HG03135 (cell line): ENCODE measurements around the gene H19.

Experiments used
- ATAC-seq: cut with Tn5 transposase; IDR thresholded peaks from one replicate; pipeline ENCODE4 v1.9.1; 2021; ENCODE audit warnings: mild to moderate bottlenecking, moderate library complexity; ENCODE audit not compliant: unreplicated experiment

The H19 gene

DNA sequence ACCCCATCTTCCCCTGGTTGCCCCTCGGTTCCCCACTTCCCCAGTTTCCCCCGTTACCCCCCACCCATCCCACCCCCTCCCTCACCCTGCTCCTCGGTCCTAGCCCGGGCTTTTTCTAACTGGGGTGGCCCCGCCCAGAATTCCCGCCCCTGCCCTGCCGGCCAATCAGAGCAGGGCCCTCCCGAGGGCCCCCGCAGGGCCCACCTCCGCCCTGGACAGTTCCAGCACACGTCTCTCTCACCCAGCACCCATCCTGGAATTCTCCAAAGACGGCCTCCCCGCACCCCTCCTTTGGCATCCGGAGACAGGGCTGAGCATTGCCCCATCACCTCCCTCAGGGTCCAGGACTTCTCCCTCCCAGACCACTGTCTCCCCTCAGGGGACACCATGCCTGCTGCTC lies at the start of gene H19:
Gene H19, minus strand, starts transcription at position 88 of the 400 bp plus-strand sequence.
- ATAC-seq, result no peak

DNA sequence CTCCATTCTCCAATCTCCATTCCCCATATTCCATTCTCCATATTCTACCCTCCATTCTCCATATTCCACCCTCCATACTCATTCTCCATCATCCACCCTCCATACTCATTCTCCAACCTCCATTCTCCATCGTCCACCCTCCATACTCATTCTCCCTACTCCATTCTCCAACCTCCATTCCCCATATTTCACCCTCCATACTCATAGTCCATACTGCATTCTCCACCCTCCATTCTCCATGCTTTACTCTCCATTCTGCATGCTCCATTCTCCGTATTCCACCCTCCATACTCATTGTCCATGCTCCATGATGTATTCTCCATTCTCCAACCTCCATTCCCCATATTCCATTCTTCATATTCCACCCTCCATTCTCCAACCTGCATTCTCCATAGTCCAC lies 44.3 kb upstream of the H19 start:
- no peak for ATAC-seq

DNA sequence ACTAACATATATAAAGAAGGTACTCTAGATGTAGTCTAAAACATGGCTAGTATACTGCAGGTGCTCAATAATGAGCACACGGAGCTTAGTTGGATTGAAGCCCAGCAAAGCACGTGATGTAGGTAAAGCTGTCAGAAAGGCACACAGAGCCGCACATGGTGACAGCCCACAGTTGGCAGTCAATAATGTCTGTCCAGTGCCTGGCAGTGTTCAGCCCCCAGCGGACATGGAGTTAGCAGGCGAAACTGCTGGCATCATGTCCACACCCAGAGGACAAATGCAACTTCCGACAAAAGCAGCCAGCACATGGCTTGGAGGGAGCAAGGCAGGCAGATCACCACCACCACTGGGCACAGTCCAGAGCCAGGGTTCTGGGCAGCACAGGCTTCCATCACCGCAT lies 43.5 kb upstream of the H19 start:
- no peak for ATAC-seq

DNA sequence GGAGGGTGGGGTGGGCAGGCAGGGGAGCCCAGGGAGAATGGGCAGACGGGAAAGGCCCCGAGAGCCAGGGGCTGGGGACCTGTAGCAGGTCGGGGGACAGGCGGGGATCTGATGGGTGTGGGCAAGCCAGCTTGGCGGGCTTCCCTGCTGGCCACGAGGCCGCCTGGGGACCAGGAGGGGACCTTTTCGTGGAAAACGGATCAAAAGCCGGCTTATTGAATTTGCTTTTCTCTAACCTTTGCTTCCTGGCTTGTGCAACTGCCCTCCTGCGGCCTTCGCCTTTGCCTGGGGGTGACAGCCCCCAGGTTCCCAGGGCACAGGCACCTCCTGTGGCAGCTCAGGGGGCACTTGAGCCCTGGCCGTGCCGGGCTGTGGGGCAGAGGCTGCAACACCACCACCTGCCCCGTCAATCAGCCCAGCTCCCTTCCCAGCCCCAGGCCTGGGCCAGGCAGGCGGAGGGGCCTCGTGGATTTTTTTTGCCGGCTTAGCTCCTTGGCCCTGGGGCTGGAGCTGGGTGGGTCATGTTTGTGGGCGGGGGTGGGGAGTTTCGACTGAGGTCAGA lies 41.6 kb upstream of the H19 start:
- no peak for ATAC-seq

DNA sequence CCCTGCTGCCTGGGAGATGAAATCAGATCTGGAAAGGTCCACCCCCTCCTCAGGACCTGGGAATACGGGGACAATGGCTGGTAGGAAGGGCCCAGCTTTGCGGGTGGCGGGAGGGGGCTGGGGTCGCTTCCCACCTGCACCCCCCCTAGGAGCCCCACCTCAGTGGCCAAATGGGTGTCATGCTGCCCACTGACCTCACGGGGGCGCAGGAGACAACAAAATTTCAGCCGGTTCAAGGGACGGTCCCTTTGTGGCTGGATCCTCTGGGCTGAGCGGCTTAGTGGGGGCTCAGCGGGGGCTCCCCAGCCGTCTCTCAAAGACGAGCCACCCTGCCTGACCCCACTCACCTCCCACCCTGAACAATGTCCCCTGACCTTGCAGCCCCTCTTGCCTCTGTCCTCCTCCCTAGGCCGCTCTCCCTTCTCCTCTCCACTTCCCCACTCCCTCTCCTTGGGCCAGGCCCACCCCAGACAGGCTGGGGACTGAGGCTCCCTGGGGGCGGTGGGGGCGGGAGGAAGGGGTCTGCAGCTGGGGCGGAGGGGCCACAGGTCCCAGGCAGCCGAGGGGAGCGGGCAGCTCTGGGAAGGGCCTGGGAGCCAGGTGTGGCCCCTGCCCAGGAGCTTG lies 39.3 kb upstream of the H19 start:
- ATAC-seq, result no peak

DNA sequence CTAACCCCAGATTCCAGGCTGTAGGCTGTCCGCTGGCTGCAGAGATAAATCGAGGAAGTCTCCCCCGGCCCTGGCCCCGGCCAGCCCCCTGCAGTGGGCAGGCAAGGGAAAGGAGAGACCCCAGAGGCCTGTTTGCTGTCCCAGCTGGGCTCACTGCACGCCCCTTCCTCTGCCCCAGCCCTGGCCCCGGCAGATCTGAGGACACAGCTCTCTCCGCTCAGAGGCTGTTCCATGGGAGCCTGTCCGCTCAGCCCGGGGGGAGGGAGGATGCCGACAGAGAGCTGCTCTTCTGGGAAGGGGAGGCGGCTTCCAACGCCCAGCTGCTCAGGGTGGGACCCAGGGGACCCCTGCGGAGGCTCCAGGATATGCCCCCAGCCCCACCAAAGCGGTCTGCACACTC lies 37.7 kb upstream of the H19 start:
- no peak for ATAC-seq

DNA sequence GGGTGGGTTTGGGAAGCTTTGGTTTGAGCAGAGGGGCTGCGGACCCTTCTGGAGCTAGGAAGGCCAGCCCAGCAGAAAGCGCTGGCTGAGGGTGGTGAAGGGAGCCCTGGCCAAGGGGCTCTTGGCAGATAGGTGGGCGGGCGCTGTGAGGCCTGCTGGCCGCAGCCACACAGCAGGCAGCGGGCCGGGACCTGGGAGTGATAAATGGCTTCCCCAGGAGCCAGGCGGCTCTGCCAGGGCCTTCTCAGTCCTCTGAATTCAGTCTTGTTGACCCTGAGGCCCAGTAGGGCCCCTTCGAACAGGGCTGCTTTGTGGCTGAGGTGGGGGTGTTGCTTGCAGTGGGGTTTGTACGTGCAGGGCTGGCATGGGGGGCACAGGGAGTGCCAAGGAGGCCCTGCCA lies 33.4 kb upstream of the H19 start:
- no peak for ATAC-seq

DNA sequence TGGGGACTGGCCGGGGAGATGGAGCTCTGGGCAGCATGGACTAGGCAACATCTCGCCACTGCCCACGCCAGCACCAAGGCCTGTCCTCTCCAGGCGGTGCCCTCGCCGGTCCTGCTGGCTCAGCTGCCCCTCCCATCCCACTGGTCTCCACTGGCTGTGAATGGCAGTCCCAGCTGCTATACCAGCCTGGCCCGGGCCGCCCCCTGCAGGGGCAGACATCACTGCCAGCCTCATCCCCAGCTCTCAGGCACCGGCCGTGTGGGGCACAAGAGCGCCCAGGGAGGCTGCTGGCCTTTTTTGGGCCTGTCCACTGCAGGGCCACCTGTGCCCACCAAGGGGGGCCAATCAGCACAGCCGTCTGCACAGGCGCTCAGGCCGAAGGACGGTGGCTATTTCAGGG lies 30.1 kb upstream of the H19 start:
- no peak for ATAC-seq

DNA sequence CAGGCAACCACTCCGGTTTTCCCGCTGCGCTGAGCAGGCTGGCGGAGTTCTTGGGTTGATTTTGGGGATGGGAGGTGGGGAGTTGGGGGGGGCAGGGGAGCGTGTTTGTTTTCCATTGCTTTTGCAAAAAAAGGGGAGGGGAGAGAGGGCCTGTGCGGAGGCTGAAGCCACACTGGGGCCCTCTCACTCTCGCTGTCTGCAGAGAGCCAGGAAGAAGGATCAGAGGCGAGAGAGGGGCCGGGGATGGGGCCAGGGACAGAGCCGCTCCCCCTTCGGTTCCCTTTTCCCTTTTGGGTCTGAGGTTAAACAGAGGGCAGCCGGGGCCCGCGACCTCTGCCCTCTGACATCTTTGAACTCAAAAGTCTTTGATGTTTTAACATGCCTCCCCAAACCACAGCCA lies 17.4 kb upstream of the H19 start:
- no peak for ATAC-seq

DNA sequence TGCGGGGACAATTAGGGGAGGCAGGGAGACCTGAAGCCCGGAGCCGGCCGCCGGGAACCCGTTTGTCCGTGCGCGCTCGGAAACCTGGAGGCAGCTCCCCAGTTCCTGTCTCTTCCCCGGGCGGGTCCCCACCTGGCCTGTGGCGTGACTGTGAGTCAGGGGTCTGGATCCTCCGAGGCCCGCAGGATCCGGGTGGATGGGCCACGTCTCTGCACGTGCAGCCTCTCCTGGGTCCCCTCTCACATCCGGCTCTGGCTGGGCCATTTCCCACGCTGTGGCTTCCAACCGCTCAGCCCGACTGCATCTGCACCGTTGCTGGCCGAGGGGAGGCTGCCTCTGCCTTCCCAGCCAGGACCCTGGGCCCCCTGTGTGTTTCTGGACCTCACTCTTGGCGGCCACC lies 14.8 kb upstream of the H19 start:
- no peak for ATAC-seq

DNA sequence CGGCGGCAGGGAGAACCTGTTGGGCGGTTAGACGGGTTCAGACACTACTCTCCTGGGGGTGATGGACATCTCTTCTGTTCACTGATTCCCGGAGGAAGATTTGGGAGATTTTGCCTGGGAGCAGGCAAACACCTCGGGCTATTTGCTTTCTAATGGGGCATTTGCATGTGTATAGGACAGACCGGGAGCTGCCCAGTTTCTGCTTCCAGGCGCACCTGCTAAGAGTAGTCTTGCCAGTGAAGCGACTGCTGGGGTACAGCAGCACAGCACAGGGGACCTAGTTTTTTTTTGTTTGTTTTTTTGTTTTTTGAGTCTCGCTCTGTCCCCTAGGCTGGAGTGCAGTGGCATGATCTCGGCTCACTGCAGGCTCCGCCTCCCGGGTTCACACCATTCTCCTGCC lies 6.8 kb upstream of the H19 start:
- no peak for ATAC-seq

DNA sequence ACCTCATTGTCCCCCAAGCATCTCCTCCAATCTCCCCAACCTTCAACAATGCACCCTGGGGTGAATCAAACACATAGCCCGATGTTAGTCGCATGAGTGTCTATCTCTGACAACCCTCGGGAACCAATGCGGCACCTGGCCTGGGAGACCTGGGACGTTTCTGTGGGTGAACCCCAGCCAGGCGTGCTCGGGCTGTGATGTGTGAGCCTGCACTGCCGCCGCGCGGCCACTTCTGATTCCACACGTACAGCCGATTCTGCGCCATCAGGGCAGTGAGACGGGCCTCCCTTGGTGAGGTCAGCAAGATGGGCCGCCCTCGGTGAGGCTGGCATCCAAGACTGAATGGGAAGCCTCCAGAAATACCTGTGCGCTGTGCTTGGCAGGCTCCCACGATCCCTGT lies 5.2 kb upstream of the H19 start:
- ATAC-seq, result no peak

DNA sequence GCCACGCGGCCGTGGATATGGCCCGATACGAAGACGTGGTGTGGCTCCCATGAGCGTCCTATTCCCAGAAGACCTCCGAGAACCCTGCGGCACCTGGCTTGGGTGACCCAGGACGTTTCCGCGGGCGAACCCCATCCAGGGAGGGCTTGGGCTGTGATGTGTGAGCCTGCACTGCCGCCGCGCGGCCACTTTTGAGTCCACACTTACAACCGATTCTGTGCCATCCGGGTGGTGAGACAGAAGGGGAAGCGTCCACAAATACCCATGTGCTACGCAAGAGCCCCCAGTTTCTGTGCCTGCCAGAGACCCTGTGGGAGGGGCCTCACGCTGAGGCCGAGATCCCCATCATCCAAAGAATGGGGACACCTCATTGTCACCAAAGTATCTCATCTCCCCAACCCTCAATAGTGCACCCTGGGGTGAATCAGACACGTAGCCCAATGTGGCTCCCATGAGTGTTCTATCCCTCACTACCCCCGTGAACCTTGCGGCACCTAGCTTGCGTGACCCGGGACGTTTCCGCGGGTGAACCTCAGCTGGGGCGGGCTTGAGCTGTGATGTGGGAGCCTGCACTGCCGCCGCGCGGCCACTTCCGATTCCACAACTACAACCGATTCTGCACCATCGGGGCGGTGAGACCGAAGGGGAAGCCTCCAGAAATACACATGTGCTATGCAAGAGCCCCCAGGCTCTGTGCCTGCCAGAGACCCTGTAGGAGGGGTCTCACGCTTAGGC lies 4.6 kb upstream of the H19 start:
- no peak for ATAC-seq

DNA sequence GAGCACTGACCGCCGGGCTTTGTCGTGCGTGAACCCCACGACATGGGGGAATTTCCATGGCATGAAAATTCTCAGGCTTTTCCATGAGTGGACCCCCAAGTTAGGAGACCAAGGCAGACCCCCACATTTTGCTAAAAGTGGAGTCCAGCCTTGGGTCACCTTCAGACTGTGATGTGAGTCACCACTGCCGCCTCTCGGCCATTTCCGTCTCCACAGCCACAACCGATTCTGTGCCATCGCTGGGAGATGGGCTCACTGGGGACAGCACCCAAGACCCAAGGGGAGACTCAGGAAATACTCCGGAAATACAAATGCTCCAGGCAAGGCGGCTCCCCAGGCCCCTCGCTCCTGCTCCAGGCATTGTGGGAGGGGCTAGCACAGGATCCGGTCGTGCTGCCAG lies 1.2 kb upstream of the H19 start:
- ATAC-seq, result no peak

DNA sequence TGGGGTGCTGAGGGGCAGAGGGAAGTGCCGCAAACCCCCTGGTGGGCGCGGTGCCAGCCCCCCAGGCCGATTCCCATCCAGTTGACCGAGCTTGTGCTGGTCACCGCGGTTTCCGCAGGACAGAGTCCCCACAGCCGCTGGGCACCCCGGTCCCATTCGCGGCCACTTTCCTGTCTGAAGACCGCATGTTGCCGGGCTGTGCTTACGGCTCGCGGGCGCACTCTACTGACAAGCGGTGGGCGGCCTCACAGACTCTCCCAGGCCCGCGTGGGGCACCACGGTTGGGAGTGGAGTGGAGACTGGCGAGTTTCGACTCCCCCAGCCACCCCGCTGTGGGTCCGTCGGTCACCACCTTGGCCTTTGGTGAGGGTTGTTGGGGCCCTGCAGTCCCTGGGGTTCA lies 648 bp upstream of the H19 start:
- ATAC-seq, result no peak

DNA sequence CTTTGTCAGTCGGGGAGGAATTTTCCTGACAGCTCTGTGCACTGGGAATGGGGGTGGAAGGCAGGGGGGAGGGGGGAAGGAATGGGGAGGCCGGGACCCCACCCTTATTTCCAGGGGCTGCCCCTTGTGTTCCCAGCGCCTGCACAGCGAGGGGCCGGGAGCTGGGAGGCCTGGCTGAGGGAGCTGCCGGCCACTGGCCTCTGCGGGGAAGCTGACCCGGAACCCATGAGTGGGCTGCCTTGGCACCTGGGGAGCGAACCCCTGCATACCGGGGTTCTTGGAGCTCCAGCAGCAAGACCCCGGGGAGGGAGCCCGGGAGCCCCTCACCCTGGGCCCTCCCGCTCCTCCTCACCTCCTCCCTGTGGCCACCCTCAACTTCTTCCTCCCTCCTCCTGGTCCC lies 3.5 kb downstream of the H19 start:
- ATAC-seq, result no peak

DNA sequence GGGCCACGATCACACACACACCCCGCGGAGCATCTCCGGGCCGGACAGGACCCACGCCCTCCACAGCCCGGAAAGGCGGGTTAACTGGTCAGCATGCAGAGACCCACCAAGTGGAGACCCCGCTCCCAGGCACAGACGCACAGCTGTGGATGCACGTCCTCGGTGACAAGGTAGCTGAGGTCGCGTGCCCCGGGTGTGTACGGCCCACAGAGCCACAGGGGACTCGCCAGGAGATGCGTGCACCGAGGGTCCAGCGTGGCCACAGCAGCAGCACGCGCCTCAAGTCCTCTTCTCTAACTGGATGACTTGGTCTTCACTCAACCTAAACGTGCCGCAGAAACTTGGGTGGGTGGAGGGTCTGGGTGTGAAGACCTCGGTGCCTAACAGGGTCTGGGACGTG lies 5.5 kb downstream of the H19 start:
- ATAC-seq, result no peak

DNA sequence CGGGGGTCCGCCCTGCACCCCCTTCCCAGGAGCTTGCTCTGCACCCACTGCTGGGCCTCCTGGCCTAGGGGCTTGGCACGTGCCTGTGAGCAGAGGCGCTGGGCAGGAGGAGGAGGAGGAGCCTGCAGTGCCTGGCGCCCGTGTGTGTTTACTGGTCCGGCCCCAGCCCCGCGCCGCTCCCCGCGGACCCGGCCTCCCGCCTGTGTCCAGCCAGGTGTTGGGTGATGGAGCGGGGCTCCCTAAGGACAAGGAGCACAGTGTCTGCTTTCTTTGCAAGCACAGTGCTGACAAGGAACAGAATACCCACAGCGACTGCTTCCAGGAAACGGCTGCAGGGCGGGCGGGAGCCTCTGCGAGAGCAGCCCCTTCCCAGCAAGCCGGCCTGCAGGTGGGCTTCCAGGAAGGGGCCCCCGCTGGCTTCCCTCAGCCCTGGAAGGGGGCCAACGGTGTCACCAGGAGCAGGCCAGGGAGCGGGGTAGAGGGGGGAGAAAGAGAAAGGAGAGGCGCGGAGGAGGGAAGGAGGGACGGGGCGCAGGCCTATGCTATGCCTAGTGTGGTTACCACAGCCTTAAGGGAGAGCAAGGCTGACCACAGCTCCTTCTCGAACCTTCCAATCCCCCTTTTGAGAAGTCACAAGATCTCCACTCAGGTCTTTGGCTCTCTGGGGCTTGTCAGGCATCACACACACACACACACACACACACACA lies 6.6 kb downstream of the H19 start:
- no peak for ATAC-seq

DNA sequence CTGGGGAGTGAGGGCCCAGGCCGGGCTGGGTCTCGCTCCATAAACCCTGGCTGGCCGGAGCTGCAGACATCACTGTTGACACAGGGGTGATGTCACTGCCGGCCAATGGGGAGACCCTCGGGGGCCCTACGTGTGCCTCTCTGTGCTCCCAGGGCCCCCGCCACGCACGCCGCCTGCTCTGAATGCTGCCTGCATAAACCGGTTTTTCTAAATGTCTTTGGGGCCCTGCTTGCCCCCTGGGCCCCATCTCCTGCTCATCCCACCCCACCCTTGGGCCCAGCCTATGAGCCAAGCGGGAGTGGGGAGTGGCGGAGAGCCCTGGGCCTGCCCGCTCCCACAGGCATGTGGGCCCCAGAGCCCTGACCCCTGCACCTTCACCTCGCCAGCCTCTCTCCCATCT lies 7.7 kb downstream of the H19 start:
- ATAC-seq, result no peak

DNA sequence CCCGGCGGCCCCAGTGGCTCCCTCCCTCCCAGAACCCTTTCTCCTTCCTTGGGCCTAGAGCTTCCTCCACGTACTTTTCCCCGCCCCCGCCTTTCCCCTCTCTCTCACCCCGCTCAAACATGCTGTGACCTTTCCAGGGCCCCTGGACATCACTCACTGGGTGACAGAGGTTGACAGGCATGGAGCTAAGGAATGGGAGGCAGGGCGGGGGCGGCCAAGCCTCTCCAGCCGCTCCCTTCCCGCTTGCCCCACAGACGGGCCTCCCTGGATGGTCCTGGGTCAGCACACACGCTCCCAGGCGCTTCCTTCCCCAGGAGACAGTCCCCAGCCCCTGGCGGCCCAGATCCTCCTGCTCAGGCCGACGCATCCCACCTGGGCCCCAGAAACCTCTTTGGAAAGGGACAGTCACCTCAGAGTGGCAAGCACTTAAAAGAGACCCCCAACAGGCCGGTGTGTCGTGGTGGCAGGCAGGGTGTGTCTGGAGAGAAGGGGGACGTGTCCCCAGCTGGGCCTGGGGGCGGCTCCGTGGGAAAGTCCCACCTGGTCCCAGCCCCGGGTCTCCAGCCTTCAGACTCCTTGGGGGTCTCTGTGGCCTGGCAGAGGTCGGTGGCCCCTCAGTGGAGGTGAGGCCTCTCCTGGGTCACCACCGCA lies 8.8 kb downstream of the H19 start:
- no peak for ATAC-seq

DNA sequence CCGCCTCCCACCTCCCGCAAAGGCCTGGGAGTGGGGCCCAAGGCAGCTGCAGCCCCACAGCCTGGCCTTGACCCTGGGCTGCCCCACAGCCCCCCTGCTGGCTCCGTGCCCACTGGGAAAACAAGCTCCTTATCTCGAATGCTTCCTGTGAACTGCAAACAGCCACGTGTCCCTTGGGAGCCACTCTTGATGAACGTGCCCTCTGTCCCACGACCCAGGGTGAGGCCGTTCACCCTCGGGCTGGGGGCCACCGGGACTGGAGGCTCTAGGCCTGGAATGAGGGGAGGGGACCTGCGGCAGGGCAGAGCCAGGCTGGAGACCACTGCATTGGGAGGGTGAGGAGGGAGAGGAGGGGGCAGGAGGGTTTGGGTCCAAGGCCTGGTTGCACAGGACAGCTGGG lies 9.5 kb downstream of the H19 start:
- ATAC-seq, result no peak

DNA sequence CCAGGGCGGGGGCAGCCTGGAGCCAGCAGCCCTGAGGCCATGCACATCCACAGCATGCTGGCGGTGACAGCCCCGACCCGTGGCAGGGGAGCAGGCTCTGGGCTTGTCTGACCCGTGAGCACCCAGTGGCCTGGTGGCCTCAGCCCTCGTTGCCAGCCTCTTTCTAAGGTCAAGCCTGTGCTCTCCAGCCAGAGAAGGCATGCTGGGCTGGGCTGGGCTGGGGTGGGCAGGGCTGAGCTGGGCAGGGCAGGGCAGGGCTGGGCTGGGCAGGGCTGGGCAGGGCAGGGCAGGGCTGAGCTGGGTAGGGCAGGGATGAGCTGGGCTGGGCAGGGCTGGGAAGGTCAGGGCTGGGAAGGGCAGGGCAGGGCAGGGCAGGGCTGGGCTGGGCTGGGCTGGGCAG lies 10.6 kb downstream of the H19 start:
- ATAC-seq, result no peak
